HG03378 (cell line): Measurements from ENCODE around the gene SPANXD.
"Not testable (repeated sequence)": the region's sequence is repeated elsewhere in the genome, so short reads cannot be mapped to it uniquely, and the experiment has no call there.

Experiments
- ATAC-seq: cut with Tn5 transposase; IDR thresholded peaks from one replicate; pipeline ENCODE4 v1.9.1; 2021; ENCODE audit warnings: mild to moderate bottlenecking, moderate library complexity; ENCODE audit not compliant: unreplicated experiment

SPANXD gene

GRCh38 chrX:141698639-141699038 is at the start of gene SPANXD:
Gene SPANXD (minus strand): TSS chrX:141698739. CDS start chrX:141698405, 334 bp downstream.
- not testable (repeated sequence) for ATAC-seq

GRCh38 chrX:141742666-141743065 is 44.1 kb upstream of the SPANXD start:
- no peak for ATAC-seq

- no peak for ATAC-seq
Measured at GRCh38 chrX:141736656-141737055, 38.1 kb upstream of the SPANXD start.

- ATAC-seq = no peak
Measured at GRCh38 chrX:141733371-141733770, 34.8 kb upstream of the SPANXD start.

- ATAC-seq = no peak
Measured at GRCh38 chrX:141732031-141732430, 33.5 kb upstream of the SPANXD start.

- ATAC-seq = no peak
Measured at GRCh38 chrX:141724186-141724585, 25.6 kb upstream of the SPANXD start.

GRCh38 chrX:141714680-141715079 is 16.1 kb upstream of the SPANXD start:
- ATAC-seq = no peak

GRCh38 chrX:141701072-141701471 is 2.5 kb upstream of the SPANXD start:
- no peak for ATAC-seq

GRCh38 chrX:141673946-141674345 is 24.6 kb downstream of the SPANXD start:
- no peak for ATAC-seq

GRCh38 chrX:141669689-141670088 is 28.9 kb downstream of the SPANXD start:
- ATAC-seq = no peak

- ATAC-seq = no peak
Measured at GRCh38 chrX:141668371-141668770, 30.2 kb downstream of the SPANXD start.

- ATAC-seq = no peak
Measured at GRCh38 chrX:141662781-141663180, 35.8 kb downstream of the SPANXD start.

- no peak for ATAC-seq
Measured at GRCh38 chrX:141652286-141652685, 46.3 kb downstream of the SPANXD start.
